Fibroblast of skin of left biceps (primary cell): ENCODE data around the gene PKD1L1.
"Not testable (repeated sequence)": the region's sequence is repeated elsewhere in the genome, so short reads cannot be mapped to it uniquely, and the experiment has no call there.

ENCODE experiments used
- DNase-seq, 2 experiments: peaks; one replicate each; pipeline ENCODE4 v3.0.0-alpha.2; 2013; ENCODE audit warnings: low read depth in 2 of 2

PKD1L1 gene

DNA sequence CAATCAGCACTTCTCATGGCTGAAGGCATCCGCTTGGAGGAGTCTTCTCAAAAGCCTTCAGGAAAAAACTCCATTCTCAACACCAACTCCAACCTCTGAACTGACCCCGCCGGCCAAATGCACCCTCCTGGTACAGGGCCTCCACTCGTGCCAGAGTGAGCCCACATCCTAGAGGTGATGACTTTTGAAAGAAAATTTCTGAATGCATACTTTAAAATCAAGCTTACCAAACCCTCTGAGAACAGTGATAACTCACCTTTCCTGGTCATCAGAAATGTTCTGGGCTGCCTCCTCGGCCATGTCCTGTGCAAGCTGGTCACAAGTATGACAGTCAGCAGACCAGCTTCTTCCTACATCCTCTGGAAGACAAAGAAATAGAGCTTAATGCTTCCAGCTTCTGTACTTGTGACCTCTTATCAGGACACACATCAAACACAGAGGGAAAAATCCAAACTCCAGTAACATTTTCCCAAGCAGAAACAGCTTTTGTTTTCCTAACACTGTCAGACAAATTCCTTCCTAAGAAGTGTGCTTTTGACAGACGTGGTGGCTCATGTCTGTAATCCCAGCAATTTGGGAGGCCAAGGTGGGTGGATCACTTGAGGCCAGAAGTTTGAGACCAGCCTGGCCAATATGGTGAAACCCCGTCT lies at the start of gene PKD1L1:
Gene PKD1L1 (minus strand): TSS at position 326 of the 650 bp plus-strand sequence. CDS start 26 bp downstream, at position 300.
- no peak for DNase-seq

- DNase-seq: no peak
Observed at GRCh38 chr7:47992446-47992845, 44.2 kb upstream of the PKD1L1 start.

- no peak for DNase-seq
Observed at GRCh38 chr7:47991741-47992311, 43.6 kb upstream of the PKD1L1 start.

GRCh38 chr7:47991270-47991669 lies 43.0 kb upstream of the PKD1L1 start:
- DNase-seq: no peak

DNA sequence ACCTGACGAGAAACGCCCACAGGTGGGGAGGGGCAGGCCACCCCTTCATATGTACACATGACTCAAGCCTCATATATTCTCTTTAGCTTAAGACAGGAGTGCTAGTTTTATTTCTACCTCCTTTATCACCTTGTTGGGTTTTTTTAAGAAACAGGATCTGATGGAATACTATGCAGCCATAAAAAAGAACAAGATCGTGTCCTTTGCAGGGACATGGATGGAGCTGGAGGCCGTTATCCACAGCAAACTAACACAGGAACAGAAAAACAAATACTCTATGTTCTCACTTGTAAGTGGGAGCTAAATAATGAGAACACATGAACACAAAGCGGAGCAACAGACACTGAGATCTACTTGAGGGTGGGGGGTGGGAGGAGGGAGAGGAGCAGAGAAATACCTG lies 42.3 kb upstream of the PKD1L1 start:
- DNase-seq: no peak

- not testable (repeated sequence) for DNase-seq
Observed at GRCh38 chr7:47989607-47990400, 41.5 kb upstream of the PKD1L1 start.

- no peak for DNase-seq
Observed at GRCh38 chr7:47988496-47989386, 40.5 kb upstream of the PKD1L1 start.

DNA sequence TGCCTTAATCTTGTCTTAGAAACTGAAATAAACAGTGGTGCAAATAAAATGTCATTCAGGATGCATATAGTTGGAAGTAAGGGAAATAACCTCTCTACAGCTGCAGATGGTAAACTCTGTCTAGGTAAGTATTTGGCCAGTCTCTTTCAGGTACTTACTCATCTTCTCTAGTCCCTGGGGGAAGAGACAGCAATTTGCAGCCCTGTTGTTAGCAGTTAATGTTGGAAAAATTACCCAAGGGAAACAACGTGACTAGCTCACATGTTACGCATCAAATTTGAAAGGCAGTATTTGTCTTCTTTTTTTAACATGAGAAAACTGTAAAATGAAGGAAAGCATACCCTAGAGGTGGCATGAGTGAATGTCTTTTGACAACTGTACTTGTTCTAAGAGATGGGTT lies 34.3 kb upstream of the PKD1L1 start:
- no peak for DNase-seq

DNA sequence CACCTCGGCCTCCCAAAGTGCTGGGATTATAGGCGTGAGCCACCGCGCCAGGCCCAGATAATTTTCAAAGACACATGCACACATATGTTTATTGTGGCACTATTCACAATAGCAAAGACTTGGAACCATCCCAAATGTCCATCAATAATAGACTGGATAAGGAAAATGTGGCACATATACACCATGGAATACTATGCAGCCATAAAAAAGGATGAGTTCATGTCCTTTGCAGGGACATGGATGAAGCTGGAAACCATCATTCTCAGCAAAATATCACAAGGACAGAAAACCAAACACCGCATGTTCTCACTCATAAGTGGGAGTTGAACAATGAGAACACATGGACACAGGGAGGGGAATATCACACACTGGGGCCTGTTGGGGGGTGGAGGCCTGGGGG lies 32.4 kb upstream of the PKD1L1 start:
- DNase-seq: not testable (repeated sequence)

DNA sequence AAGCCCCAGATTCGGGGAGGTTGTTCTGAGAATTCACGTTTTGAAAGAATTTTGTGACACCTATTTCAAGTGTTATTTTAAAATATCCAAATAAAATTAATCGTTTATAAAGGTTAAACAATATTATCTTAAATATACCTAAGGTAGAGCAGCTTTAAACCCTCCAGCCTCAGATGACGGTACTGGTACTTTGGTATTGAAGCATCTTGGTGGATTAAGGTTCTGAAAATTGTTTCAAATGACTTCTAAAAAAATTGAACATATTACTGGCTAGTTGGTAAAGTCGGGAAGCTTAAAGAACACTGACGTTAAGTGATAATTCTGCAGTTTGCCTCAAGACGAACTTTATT lies 31.5 kb upstream of the PKD1L1 start:
- no peak for DNase-seq

DNA sequence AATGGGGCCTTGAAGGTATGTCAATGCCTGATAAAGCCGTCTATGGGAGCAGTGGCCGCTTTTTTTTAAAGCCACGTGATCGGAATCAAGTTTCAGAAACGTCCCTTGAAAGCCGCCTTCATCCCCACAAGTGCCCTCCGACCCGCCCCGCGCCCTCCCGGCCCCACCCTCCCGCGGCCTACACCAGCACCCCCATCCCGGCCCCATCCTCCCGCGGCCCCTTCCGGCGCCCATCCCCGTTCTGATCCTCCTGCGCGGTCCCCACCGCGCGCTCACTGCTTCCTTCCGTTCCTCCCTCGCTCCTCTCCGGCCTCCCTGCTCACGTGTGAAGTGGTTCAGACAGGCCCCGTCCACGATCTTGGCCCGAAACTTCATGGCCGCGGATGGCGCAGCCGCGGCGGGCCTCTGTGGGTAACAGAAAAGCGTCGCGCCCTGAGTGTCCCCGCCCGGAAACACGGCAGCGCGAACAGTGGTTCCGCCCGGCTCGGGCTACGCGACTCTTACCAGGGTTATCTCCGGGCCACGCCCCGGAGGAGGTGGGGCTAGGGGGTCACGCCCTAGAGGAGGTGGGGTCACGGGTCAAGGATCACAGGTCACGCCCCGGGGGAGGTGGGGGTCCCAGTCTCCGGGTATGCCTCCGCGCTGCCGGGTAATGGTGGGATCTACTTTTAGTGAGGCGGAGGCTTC lies 31.0 kb upstream of the PKD1L1 start, which contains the start of gene HUS1:
Gene HUS1 (minus strand): TSS at position 471 of the 687 bp plus-strand sequence. CDS start 96 bp downstream, at position 375.
- DNase-seq: peak; percentile 62 to 67

DNA sequence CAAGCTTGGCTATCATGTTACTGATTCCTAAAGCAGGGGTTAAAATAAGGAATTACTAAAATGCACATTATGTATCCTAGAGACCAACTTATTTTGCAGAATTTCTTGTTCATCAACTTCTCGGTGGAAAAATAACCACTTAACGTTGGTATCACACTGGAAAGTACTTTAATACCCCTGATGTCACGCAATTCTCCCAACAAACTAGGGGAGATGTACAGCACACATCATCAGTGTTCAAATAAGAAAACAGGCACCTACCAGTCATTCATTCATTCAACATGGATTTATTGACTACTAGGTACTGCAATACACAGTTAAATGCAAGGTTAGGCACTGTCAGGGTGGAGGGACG lies 30.5 kb upstream of the PKD1L1 start:
- DNase-seq: no peak

DNA sequence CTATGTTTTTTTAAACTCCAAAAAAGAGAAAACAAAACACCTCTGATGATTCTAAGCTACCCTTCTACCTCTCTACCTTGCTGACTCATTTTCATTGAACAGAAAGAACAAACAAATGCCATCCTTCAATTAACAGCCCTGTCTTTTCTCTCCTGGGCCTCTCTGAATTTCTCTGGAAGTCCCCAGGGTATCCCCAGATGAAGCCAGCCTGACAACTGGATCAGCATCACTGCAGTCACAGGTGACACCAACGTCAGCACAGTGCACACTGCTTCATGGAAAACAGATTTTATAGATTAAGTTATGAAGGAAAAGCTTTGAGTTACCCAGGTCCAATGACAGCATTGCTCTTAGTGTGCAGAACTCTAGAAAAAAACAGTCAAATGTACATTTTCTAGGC lies 25.5 kb upstream of the PKD1L1 start:
- DNase-seq: no peak

- DNase-seq: no peak
Observed at GRCh38 chr7:47970761-47971160, 22.5 kb upstream of the PKD1L1 start.

GRCh38 chr7:47968847-47969774 lies 20.8 kb upstream of the PKD1L1 start:
- DNase-seq: no peak

DNA sequence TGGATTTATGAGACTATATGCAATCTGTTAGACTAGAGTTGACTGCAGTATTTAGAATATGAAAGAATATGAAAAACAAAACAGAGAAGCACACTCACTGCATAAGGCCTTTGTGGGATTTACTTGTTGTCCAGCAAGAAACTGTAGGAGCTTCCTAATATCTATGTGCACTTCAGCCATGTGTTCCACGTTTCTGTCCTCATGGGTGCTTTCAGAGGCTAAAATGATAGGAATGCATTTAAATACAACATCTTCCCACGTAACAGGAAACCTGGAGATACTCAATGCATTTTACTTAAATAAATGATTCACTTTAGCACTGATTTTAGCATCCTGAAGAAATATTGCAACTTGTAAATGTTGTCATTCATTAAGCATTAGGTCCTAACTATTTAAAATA lies 19.4 kb upstream of the PKD1L1 start:
- no peak for DNase-seq

- DNase-seq: no peak
Observed at GRCh38 chr7:47967123-47967522, 18.9 kb upstream of the PKD1L1 start.

- no peak for DNase-seq
Observed at GRCh38 chr7:47965456-47965855, 17.2 kb upstream of the PKD1L1 start.

DNA sequence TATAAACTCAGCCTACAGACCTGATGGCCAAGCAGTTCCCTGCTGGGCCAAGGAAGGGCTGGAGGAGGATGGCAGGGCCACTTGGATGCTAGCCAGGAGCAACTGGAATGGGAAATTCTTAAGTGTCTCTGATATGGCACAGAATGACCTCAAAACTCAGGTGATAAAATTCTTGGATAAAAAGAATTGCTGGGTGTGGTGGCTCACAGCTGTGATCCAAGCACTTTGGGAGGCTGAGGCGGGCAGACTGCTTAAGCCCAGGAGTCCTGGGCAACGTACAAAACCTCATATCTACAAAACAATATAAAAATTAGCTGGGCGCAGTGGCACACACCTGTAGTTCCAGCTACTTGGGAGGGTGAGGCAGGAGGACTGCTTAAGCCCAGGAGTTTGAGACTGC lies 14.0 kb upstream of the PKD1L1 start:
- DNase-seq: no peak

GRCh38 chr7:47957156-47957555 lies 8.9 kb upstream of the PKD1L1 start:
- DNase-seq: no peak
